Middle frontal gyrus (tissue), 1 donor: ENCODE measurements around the gene MLST8.
"Not testable (repeated sequence)": the region's sequence is repeated elsewhere in the genome, so short reads cannot be mapped to it uniquely, and the experiment has no call there.

Source experiments
- DNase-seq: peaks from one replicate; pipeline ENCODE4 v3.0.0-alpha.2; 2015; ENCODE audit warnings: low spot score; ENCODE audit errors: extremely low spot score

The MLST8 gene

GRCh38 chr16:2244926-2245795 lies 39.9 kb downstream of the MLST8 start:
- DNase-seq, result no peak

GRCh38 chr16:2246301-2246885 lies 41.1 kb downstream of the MLST8 start:
- DNase-seq, result no peak

GRCh38 chr16:2250652-2251295 lies 45.5 kb downstream of the MLST8 start:
- DNase-seq, result no peak

- peak; percentile 86 for DNase-seq
Observed at GRCh38 chr16:2251296-2252111, 46.2 kb downstream of the MLST8 start, which contains the start of gene ECI1. Gene ECI1, minus strand, starts transcription at chr16:2251587. Its CDS starts 21 bp downstream, at chr16:2251566.

GRCh38 chr16:2252806-2253148 lies 47.5 kb downstream of the MLST8 start:
- DNase-seq, result no peak

GRCh38 chr16:2253293-2253692 lies 48.0 kb downstream of the MLST8 start:
- no peak for DNase-seq

GRCh38 chr16:2256531-2257140 lies 51.4 kb downstream of the MLST8 start:
- DNase-seq, result no peak

GRCh38 chr16:2257726-2258125 lies 52.5 kb downstream of the MLST8 start:
- no peak for DNase-seq

GRCh38 chr16:2258530-2258929 lies 53.3 kb downstream of the MLST8 start:
- DNase-seq, result not testable (repeated sequence)
